ENCODE data around the gene EXOC2.

EXOC2 gene

GRCh38 chr6:684831-685636, 7.9 kb downstream of the EXOC2 start:
- H3K27ac ChIP-seq (ENCODE audit: low read depth, low read length) = peak overlapping the region; percentile 3

GRCh38 chr6:683742-684440, 9.0 kb downstream of the EXOC2 start:
- Histone ChIP-seq H3K36me3 (ENCODE audit: control insufficient read depth, insufficient read depth, low read length) (no peaks in the 10 kb centered on the region), H3K4me3 (ENCODE audit: low read length) (peak overlapping the region; percentile 49), H3K4me1 (ENCODE audit: control insufficient read depth, insufficient read depth, low read length) (peaks cover 2% of the 10 kb centered on the region), H3K27ac (ENCODE audit: low read depth, low read length) (peak overlapping the region; percentile 11), H3K27me3 (ENCODE audit: control insufficient read depth, insufficient read depth, low read length) (no peaks in the 10 kb centered on the region), H3K9ac (ENCODE audit: low read length) (no peak overlapping the region)

More at GRCh38 chr6:684831-685636, 7.9 kb downstream of the EXOC2 start:
- H3K4me1 ChIP-seq (ENCODE audit: control insufficient read depth, insufficient read depth, low read length) = peaks cover 2% of the 10 kb centered on the region
- no peak overlapping the region for H3K4me3 ChIP-seq (ENCODE audit: low read length)
- no peak overlapping the region for H3K9ac ChIP-seq (ENCODE audit: low read length)
- H3K36me3 ChIP-seq (ENCODE audit: control insufficient read depth, insufficient read depth, low read length) = no peaks in the 10 kb centered on the region
- H3K27me3 ChIP-seq (ENCODE audit: control insufficient read depth, insufficient read depth, low read length) = no peaks in the 10 kb centered on the region

GRCh38 chr6:680666-681340, 12.1 kb downstream of the EXOC2 start:
- H3K4me1 ChIP-seq (ENCODE audit: control insufficient read depth, insufficient read depth, low read length) = no peaks in the 10 kb centered on the region
- H3K36me3 ChIP-seq (ENCODE audit: control insufficient read depth, insufficient read depth, low read length) = no peaks in the 10 kb centered on the region
- no peak overlapping the region for H3K9ac ChIP-seq (ENCODE audit: low read length)
- no peak overlapping the region for H3K27ac ChIP-seq (ENCODE audit: low read depth, low read length)
- no peak overlapping the region for H3K4me3 ChIP-seq (ENCODE audit: low read length)
- H3K27me3 ChIP-seq (ENCODE audit: control insufficient read depth, insufficient read depth, low read length) = no peaks in the 10 kb centered on the region

DNA sequence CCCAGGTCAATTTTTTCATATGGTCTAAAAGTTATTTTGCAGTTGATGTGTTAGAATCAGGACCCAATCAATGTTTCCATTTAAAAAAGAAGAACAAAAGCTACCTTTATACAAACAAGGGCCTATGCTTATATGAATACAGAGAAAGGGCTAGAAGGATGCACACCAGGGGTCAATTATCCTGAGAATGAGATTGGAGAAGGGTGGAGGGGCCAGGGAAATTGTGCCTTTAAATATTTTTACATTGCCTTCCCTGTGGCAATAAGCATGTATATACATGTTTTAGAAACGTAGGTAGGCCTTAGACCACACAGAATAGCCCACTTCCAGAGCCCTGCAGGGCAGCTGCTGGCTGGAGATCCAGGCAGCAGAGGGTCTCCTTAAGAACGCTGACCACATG, 12.7 kb downstream of the EXOC2 start:
- H3K36me3 ChIP-seq (ENCODE audit: control insufficient read depth, insufficient read depth, low read length) = no peaks in the 10 kb centered on the region
- H3K27me3 ChIP-seq (ENCODE audit: control insufficient read depth, insufficient read depth, low read length) = no peaks in the 10 kb centered on the region
- H3K4me1 ChIP-seq (ENCODE audit: control insufficient read depth, insufficient read depth, low read length) = no peaks in the 10 kb centered on the region
- H3K9ac ChIP-seq (ENCODE audit: low read length) = no peak overlapping the region
- H3K4me3 ChIP-seq (ENCODE audit: low read length) = no peak overlapping the region
- no peak overlapping the region for H3K27ac ChIP-seq (ENCODE audit: low read depth, low read length)

GRCh38 chr6:679282-679681, 13.7 kb downstream of the EXOC2 start:
- no peaks in the 10 kb centered on the region for H3K27me3 ChIP-seq (ENCODE audit: control insufficient read depth, insufficient read depth, low read length)
- H3K36me3 ChIP-seq (ENCODE audit: control insufficient read depth, insufficient read depth, low read length) = no peaks in the 10 kb centered on the region
- no peak overlapping the region for H3K4me3 ChIP-seq (ENCODE audit: low read length)
- H3K27ac ChIP-seq (ENCODE audit: low read depth, low read length) = no peak overlapping the region
- H3K9ac ChIP-seq (ENCODE audit: low read length) = no peak overlapping the region
- H3K4me1 ChIP-seq (ENCODE audit: control insufficient read depth, insufficient read depth, low read length) = no peaks in the 10 kb centered on the region

- Histone ChIP-seq H3K9ac (ENCODE audit: low read length) (no peak overlapping the region), H3K36me3 (ENCODE audit: control insufficient read depth, insufficient read depth, low read length) (no peaks in the 10 kb centered on the region), H3K27ac (ENCODE audit: low read depth, low read length) (no peak overlapping the region), H3K27me3 (ENCODE audit: control insufficient read depth, insufficient read depth, low read length) (no peaks in the 10 kb centered on the region), H3K4me3 (ENCODE audit: low read length) (no peak overlapping the region), H3K4me1 (ENCODE audit: control insufficient read depth, insufficient read depth, low read length) (no peaks in the 10 kb centered on the region)
These were observed 14.4 kb downstream of the EXOC2 start for GRCh38 chr6:678520-678919.

DNA sequence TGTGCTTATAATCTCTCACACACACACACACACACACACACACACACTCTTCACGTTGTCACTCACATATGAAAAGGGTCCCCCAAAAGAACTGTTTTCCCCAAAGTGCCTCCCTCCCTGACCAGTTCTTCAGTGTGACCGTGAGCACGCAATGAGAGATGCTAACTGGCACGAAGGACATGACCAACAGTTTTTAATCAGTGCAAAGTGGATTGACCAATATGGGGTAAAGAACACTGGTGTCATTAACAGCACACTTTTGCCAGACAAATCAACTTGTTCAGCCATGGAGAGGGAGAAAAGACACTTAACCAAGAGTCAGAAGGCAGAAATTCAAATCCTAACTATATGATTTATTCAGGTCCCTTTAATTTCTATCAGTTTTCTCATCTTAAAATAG, 15.0 kb downstream of the EXOC2 start:
- Histone ChIP-seq H3K27ac (ENCODE audit: low read depth, low read length) (peak overlapping the region; percentile 14), H3K4me3 (ENCODE audit: low read length) (no peak overlapping the region), H3K36me3 (ENCODE audit: control insufficient read depth, insufficient read depth, low read length) (no peaks in the 10 kb centered on the region), H3K27me3 (ENCODE audit: control insufficient read depth, insufficient read depth, low read length) (no peaks in the 10 kb centered on the region), H3K4me1 (ENCODE audit: control insufficient read depth, insufficient read depth, low read length) (no peaks in the 10 kb centered on the region), H3K9ac (ENCODE audit: low read length) (no peak overlapping the region)

GRCh38 chr6:674956-675355, 18.0 kb downstream of the EXOC2 start:
- no peak overlapping the region for H3K9ac ChIP-seq (ENCODE audit: low read length)
- no peaks in the 10 kb centered on the region for H3K4me1 ChIP-seq (ENCODE audit: control insufficient read depth, insufficient read depth, low read length)

GRCh38 chr6:674406-674805, 18.5 kb downstream of the EXOC2 start:
- no peaks in the 10 kb centered on the region for H3K36me3 ChIP-seq (ENCODE audit: control insufficient read depth, insufficient read depth, low read length)
- H3K9ac ChIP-seq (ENCODE audit: low read length) = no peak overlapping the region
- H3K27me3 ChIP-seq (ENCODE audit: control insufficient read depth, insufficient read depth, low read length) = no peaks in the 10 kb centered on the region
- H3K4me3 ChIP-seq (ENCODE audit: low read length) = no peak overlapping the region
- H3K27ac ChIP-seq (ENCODE audit: low read depth, low read length) = no peak overlapping the region
- no peaks in the 10 kb centered on the region for H3K4me1 ChIP-seq (ENCODE audit: control insufficient read depth, insufficient read depth, low read length)

More at GRCh38 chr6:674956-675355, 18.0 kb downstream of the EXOC2 start:
- H3K27me3 ChIP-seq (ENCODE audit: control insufficient read depth, insufficient read depth, low read length) = no peaks in the 10 kb centered on the region
- H3K27ac ChIP-seq (ENCODE audit: low read depth, low read length) = no peak overlapping the region
- no peak overlapping the region for H3K4me3 ChIP-seq (ENCODE audit: low read length)
- no peaks in the 10 kb centered on the region for H3K36me3 ChIP-seq (ENCODE audit: control insufficient read depth, insufficient read depth, low read length)

DNA sequence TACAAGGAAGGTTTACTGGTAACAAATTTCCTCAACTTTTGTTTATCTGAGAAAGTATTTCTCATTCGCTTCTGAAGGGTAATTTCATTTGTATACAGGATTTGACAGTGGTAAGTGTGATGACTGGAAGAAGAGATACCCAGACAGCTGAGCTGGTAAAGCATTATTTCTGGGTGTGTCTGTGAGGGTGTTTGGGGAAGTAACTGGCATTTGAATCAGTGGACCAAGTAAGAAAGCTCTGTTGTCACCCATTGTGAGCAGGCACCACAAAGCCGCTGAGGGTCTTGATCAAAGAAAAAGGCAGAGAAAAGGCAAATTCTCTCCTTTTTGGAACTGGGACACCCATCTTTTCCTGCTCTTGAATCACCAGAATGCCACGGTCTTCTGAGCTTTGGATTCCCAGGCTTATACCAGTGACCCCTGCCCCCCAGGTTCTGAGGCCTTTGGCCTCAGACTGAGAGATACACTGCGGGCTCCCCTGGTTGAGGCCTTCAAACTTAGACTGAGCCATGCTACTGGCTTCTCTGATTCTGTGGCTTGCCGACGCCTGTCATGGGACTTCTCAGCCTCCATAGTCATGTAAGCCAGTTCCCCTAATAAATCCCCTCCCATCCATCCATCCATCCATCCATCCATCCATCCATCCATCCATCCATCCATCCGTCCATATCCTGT, 25.5 kb downstream of the EXOC2 start:
- Histone ChIP-seq H3K27me3 (ENCODE audit: control insufficient read depth, insufficient read depth, low read length) (no peaks in the 10 kb centered on the region), H3K4me3 (ENCODE audit: low read length) (no peak overlapping the region), H3K9ac (ENCODE audit: low read length) (no peak overlapping the region), H3K36me3 (ENCODE audit: control insufficient read depth, insufficient read depth, low read length) (no peaks in the 10 kb centered on the region), H3K27ac (ENCODE audit: low read depth, low read length) (no peak overlapping the region), H3K4me1 (ENCODE audit: control insufficient read depth, insufficient read depth, low read length) (no peaks in the 10 kb centered on the region)

DNA sequence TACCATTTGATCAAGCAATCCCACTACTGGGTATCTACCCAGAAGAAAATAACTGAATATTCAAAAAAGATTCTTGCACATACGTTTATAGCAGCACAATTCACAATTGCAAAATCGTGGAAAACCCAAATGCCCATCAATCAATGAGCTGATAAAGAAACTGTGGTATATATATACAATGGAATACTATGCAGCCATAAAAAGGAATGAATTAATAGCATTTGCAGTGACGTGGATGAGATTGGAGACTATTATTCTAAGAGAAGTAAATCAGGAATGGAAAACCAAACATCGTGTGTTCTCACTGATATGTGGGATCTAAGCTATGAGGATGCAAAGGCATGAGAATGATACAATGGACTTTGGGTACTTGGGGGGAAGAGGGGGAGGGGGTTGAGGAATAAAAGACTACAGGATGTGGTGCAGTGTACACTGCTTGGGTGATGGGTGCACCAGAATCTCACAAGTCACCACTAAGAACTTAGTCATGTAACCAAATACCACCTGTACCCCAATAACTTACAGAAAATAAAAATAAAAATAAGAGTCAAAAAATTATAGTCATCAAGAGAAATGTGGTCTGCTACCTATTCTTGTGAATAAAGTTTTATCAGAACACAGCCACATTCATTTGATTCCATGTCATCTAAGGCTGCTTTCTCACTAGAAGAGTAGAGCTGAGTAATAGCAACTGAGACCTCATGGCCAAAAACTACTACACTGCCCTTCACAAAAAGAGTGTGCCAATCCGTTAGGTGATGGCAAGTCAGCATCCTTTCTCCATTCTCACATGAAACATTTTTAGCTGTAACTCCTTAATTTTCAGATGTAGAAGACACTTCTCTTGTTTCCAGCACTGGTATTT, 27.3 kb downstream of the EXOC2 start:
- no peaks in the 10 kb centered on the region for H3K27me3 ChIP-seq (ENCODE audit: control insufficient read depth, insufficient read depth, low read length)
- H3K4me1 ChIP-seq (ENCODE audit: control insufficient read depth, insufficient read depth, low read length) = no peaks in the 10 kb centered on the region
- no peak overlapping the region for H3K4me3 ChIP-seq (ENCODE audit: low read length)
- H3K36me3 ChIP-seq (ENCODE audit: control insufficient read depth, insufficient read depth, low read length) = no peaks in the 10 kb centered on the region
- no peak overlapping the region for H3K9ac ChIP-seq (ENCODE audit: low read length)
- no peak overlapping the region for H3K27ac ChIP-seq (ENCODE audit: low read depth, low read length)

Data from rectal smooth muscle tissue (tissue), 1 donor.